ENCODE results near the gene TNFAIP8L2.
"Not testable (repeated sequence)": the region's sequence is repeated elsewhere in the genome, so short reads cannot be mapped to it uniquely, and the experiment has no call there.

Gene TNFAIP8L2

GRCh38 chr1:151193856-151194255, 37.4 kb downstream of the TNFAIP8L2 start:
- DNase-seq (ENCODE audit: low spot score), result no peak
- CTCF ChIA-PET, result no interaction called here
- POLR2A ChIA-PET (ENCODE audit: low non-redundant PET), result no interaction called here
- no peak for TF ChIP-seq CTCF (conservative IDR thresholded peaks at IDR 0.05; ENCODE audit: low read depth)
- peak overlapping the region; percentile 98 for H3K27ac ChIP-seq

GRCh38 chr1:151194894-151195594, 38.6 kb downstream of the TNFAIP8L2 start:
- H3K27ac ChIP-seq, result peak overlapping the region; percentile 98
- POLR2A ChIA-PET (ENCODE audit: low non-redundant PET), result interaction anchor here (0.6 kb wide), 1 partner anchor 191 kb away, joined by 3 read pairs; no protein-coding TSS in a partner anchor
- DNase-seq (ENCODE audit: low spot score), result peak; percentile 97
- CTCF ChIA-PET, result interaction anchor here (0.6 to 1.1 kb wide), 5 partner anchors 13 to 204 kb away, joined by 3 to 10 read pairs (median 3); partner anchors contain the start of gene PSMB4

- H3K27ac ChIP-seq, result peak overlapping the region; percentile 98
- peak; percentile 59 for DNase-seq (ENCODE audit: low spot score)
- TF ChIP-seq CTCF (conservative IDR thresholded peaks at IDR 0.05; ENCODE audit: low read depth), result peak; percentile 73
- ChIA-PET CTCF (interaction anchor here (0.8 kb wide), 1 partner anchor 31 kb away, joined by 6 read pairs; no protein-coding TSS in a partner anchor), POLR2A (ENCODE audit: low non-redundant PET) (no interaction called here)
These were observed 39.9 kb downstream of the TNFAIP8L2 start for GRCh38 chr1:151196292-151196800.

- TF ChIP-seq CTCF (conservative IDR thresholded peaks at IDR 0.05; ENCODE audit: low read depth), result no peak
- H3K27ac ChIP-seq, result peak overlapping the region; percentile 98
- ChIA-PET POLR2A (ENCODE audit: low non-redundant PET) (no interaction called here), CTCF (no interaction called here)
- DNase-seq (ENCODE audit: low spot score), result no peak
These were observed 41.4 kb downstream of the TNFAIP8L2 start for GRCh38 chr1:151197863-151198253.

- no peak for TF ChIP-seq CTCF (conservative IDR thresholded peaks at IDR 0.05; ENCODE audit: low read depth)
- ChIA-PET POLR2A (ENCODE audit: low non-redundant PET) (interaction anchor here (0.6 kb wide), 1 partner anchor 62 kb away, joined by 5 read pairs; no protein-coding TSS in a partner anchor), CTCF (interaction anchor here (0.5 to 0.6 kb wide), 3 partner anchors 54 to 192 kb away, joined by 3 to 4 read pairs (median 3); partner anchors contain the start of gene MINDY1)
These were observed 42.0 kb downstream of the TNFAIP8L2 start, which contains the start of gene PIP5K1A for GRCh38 chr1:151198254-151199127. TSS of gene PIP5K1A (plus strand) at chr1:151198552. CDS start at chr1:151198997, 445 bp downstream.

GRCh38 chr1:151199873-151200581, 43.6 kb downstream of the TNFAIP8L2 start:
- TF ChIP-seq CTCF (conservative IDR thresholded peaks at IDR 0.05; ENCODE audit: low read depth), result no peak
- POLR2A ChIA-PET (ENCODE audit: low non-redundant PET), result interaction anchor here (0.7 kb wide), 1 partner anchor 33 kb away, joined by 3 read pairs; no protein-coding TSS in a partner anchor
- peak overlapping the region; percentile 98 for H3K27ac ChIP-seq
- CTCF ChIA-PET, result no interaction called here
- peak; percentile 83 for DNase-seq (ENCODE audit: low spot score)

More at GRCh38 chr1:151198254-151199127, 42.0 kb downstream of the TNFAIP8L2 start, which contains the start of gene PIP5K1A:
- peak; percentile 99 for DNase-seq (ENCODE audit: low spot score)
- H3K27ac ChIP-seq, result peak within 1 kb of the TSS; percentile 98

- peak overlapping the region; percentile 45 for H3K27ac ChIP-seq
- DNase-seq (ENCODE audit: low spot score); POLR2A ChIA-PET (ENCODE audit: low non-redundant PET); CTCF ChIA-PET: not testable (repeated sequence)
These were observed 49.0 kb downstream of the TNFAIP8L2 start for GRCh38 chr1:151205381-151205965.
